Glomerular visceral epithelial cell (primary cell): Measurements from ENCODE around the gene CHD5.

Experiments
- DNase-seq: peaks from one replicate; pipeline ENCODE4 v3.0.0-alpha.2; 2016; ENCODE audit errors: extremely low spot score

The CHD5 gene

GRCh38 chr1:6174621-6175410 lies 5.3 kb downstream of the CHD5 start:
- no peak for DNase-seq

DNA sequence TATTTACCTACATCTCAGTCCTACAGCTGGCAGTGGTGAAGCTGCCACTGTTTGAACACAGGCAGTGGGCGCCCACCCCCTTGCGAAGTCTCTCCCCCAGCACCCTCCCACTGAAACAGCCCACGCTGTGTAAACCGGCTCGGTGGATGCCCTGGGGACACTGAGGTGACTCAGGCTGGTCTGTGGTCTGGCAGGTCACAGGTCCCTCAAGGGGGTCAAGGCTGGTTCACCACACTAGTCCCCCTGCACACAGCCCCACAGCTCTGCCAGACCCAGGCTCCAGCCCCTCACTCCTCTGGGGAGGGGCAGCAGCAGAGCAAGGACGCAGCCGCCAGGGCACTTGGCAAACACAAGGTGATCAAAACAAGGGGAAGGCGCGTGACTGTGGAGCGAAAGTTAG lies 7.6 kb downstream of the CHD5 start:
- DNase-seq = no peak

DNA sequence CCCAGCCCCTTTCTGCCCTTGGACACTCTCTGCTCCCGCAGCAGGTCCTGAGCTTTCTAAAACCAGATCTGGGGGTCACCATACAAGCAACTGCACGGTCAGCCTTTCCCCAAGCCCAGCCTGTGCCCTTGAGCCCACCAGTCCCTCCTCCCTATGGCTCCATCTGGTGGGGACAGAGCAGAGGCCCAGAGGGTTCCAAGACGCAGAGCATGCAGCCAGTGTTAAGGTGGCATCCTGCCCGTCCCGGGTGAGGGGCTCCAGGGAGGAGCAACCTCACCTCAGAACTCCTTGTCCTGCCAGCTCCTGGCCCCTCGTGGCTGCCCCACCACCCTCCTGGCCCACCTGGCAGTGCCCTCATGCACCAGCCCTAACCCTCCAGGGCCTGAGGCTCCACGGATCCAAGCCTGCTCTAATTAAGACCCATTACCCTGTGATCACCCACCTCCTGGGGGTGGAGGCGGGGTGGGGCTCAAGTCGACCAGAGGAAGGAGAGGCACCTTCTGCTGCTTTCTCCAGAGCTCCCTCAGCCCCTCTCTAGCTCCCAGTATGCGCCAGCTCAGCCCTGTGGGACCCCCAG lies 8.5 kb downstream of the CHD5 start:
- DNase-seq = no peak

DNA sequence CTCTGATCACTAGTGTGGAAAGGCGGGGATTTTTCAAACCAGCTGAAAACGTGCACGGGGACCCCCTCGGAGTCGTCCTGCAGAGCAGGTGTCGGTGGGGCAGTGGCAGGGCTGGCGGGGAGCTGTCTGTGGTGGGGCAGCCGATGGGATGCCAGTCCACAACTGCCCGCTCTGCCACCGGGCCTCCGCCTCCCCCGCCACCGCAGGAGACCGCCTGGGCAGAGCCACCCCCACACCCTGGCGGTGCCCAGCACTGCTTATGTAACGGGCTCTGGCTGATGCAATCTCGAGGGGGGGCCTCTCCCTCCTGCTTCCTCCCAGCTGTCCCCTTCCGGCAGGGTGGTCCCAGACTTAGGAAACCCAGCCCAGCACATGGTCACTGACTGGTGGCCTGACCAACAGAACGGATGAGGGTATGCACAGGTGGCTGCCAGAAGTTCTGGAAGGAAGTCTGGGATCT lies 9.3 kb downstream of the CHD5 start:
- no peak for DNase-seq

GRCh38 chr1:6170116-6170741 lies 9.9 kb downstream of the CHD5 start:
- no peak for DNase-seq

DNA sequence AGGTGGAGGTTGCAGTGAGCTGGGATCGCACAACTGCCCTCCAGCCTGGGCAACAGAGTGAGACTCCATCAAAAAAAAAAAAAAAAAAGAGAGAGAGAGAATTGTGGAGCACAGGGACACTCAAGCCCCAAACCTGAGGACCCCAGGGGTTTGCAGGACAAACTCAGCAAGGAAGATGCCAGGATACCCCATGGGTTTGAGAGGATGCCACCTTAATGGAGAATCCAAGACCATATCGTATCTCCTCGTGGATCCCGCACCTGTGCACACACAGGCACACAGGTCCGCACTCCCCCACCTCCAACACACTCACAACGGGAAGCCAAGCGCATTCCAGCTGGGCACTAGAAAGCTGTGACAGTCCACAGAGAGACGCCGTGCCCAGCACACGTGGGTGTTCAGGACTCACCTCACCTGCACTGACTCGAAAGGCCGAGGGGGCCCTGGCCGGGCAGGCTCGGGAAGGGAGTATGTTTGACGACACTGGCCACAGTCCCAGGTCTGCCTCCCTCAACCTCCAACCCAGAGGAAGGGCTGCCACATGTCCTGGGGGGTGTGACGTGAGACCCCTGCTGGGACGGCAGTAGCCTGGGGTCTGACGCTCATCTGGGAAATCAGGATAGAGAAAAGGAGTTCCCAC lies 11.1 kb downstream of the CHD5 start:
- DNase-seq = no peak

DNA sequence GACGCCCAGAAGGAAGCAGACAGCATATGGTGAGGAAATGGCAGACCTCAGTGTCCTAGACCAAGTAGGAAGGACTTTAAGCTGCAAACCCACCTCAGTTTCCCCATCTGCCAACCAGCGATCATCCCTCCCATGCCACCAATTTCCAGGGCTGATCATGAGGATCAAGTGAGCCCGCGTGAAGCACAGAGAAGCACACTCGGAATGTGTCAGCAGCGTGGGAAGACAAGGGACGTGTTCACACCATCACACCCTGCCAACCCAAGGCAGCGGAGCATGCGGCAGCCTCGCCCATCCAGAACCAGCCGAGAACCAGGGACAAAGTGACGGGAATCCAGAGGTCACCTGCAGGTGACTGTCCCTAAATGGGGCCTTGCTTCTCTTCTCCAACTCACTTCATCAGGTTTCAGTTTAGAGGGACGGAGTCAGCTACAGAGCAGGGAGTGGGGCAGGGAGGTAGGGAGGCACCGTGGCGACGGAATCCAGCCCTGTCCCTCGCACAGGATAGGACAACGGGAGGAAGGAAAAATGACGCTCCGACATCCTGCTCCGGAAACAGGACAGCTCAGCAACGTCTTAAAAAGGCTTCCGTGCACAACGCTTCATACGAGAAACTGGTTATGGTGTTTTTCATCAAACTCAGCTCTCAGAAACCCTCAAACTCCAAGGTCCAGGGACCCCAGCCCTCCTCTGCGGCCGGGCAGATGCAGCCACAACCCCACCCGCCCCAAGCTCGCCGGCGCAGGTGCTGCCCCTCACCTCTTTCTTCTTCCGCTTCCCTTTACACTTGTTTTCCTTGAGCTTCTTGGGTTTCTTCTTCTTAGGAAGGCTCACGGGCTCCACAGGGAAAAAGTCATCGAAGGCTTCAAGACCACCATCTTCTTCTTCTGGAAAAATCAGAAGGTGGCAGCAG lies 12.5 kb downstream of the CHD5 start:
- no peak for DNase-seq

GRCh38 chr1:6166655-6167390 lies 13.3 kb downstream of the CHD5 start:
- no peak for DNase-seq

DNA sequence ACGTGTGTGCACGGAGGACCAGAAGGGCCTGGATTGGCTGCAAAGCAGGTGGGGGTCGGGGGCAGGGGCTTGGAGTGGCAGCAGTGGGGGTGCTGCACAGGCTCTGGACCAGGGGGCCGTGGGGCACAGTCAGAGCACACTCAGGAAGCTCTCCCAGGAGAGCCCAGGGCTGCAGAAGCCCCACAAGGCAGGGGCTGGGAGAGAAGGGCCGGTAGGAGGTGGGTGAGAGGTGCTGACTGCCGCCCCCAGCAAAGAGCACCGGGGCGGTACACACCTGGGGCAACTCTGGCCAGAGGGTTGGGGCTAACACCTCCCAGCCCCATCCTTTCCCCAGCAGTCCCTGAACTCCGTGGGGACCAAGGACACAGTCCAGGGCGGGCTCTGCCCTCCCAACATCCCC lies 13.9 kb downstream of the CHD5 start:
- DNase-seq = no peak

DNA sequence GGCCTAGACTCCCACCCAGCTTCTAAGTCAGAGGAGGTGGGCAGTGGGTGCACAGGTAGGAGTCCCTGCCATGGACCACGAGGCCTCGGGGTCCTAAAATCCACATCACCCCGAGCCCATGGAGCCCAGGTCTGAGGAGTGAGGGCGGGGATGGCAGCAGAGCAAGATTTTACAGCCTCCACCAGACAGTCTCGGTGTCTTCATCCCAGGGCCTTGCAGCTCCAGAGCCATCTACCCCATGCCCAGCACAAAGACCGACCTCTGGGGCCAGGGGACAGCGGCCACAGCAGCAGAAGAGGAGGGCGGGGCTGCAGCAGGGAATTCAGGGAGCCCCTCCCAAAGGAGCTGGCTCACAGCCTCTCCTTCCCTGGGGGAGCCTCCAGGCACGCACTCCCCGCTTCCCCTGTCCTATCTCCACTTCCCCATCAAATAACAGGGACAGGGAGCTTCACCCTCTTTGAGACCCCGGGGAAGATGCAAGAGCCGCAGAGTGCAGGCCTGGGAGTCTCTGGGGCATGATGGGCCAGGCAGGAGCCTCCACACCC lies 14.6 kb downstream of the CHD5 start:
- no peak for DNase-seq

GRCh38 chr1:6165027-6165426 lies 15.1 kb downstream of the CHD5 start:
- no peak for DNase-seq

GRCh38 chr1:6163973-6164617 lies 16.0 kb downstream of the CHD5 start:
- DNase-seq = no peak

DNA sequence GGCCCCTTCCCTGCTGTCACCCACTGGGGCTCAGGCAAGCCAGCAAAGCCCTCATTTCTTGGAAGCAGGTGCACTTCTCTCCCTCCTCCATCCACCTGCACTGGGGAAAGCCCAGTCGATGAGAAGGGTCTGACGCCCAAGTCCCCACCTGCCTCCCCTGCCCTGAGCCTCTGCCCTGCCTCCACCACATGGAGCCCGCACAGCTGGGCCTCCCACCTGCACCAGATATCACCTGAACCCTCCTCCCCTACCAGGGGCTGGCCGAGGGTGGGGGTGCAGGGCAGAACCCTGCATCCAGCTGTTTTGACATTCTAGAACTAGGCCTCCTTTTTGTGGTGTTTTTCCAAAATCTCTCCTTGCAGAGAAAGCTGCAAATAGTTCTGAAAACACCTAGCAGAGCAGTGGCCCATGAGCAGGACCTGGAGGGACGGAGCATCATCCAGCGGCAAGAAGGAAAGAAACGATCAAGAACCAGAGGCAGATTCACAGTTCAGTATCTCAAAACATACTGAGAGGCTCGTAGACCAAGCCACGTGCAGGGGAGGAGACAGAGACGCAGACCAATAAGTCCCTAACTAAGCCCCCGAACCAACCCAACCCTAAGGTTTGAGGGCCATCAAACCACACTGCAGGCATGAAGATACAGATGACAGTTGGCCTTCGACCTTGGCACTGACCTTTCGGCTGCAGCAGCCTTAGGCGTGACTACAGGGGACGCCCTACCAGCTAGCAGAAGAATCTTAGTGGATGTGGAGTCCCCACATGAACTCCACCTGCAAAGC lies 16.7 kb downstream of the CHD5 start:
- DNase-seq = no peak

GRCh38 chr1:6162773-6163172 lies 17.3 kb downstream of the CHD5 start:
- no peak for DNase-seq

DNA sequence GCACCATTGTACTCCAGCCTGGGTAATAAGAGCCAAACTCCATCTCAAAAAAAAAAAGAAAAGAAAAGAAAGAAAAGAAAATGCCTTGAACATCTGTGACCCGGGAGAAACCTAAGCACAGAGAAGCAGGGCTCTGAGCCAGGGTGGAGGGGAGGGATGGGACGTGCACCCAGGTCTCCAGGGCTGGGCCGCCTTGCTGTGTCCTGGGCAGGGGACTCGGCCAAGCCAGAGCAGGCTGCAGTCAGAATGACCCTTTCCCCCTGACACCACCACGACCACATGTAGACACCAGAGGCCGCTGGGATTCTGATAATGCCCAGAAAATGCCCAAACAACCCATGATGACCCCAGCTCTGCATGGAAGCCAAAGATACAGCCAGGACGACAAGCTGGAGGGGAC lies 17.8 kb downstream of the CHD5 start:
- DNase-seq = no peak

GRCh38 chr1:6158181-6158580 lies 21.9 kb downstream of the CHD5 start:
- no peak for DNase-seq

DNA sequence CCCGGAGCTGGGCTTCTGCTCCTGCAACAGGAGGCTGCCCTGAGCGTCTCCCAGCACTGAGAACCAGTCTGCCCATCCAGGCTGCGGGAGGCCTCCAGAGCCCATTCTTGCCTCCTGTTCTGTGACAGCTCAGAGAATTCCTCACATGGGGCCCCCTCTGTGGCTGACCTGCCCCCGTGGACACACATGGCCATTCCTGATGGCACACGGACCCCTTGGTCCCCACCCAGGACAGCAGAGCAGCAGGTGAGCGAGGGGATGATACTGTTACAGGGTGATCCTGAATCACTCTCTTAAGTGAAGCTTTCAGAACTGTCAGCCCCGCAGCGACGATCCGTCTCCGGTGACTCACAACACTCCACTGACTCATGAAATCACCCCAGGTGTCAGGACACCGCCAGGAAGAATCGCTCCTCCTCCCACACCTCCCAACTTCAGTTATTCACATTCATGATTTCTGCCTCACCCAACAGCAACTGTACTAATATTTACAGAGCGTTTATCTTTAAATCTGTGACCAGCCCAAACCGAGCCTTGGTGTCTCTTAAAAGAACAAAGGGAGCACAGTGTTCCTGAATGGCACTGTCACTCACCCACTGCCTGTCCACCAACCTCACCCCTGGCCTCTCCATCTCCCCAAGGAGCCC lies 22.5 kb downstream of the CHD5 start:
- DNase-seq = peak; percentile 81

DNA sequence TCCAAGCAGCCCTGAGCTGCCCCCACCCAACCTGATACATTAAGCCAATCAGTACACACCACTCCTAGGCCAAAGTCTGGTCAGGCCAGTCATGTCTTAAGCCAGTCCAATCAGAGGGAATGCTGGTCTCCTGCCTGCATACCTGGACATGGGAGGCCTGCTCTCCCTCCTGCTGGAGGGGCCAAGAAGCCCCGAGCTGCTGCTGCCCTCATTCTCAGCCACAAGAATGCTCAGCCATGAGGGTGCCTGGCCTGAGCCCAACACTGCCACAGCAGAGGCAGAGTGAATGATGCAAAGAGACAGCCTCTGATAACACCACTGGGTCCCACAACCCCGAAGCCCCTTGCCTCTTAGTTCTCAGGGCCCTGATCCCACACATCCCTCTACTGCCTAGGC lies 23.0 kb downstream of the CHD5 start:
- peak; percentile 57 for DNase-seq
